ENCODE measurements around the gene CLSTN3.

- no peak for TF ChIP-seq RAD21 (IDR thresholded peaks at IDR 0.05; ENCODE audit: low read depth)
- TF ChIP-seq MAX (IDR thresholded peaks at IDR 0.05) = no peak
- TF ChIP-seq, protein P1, sequence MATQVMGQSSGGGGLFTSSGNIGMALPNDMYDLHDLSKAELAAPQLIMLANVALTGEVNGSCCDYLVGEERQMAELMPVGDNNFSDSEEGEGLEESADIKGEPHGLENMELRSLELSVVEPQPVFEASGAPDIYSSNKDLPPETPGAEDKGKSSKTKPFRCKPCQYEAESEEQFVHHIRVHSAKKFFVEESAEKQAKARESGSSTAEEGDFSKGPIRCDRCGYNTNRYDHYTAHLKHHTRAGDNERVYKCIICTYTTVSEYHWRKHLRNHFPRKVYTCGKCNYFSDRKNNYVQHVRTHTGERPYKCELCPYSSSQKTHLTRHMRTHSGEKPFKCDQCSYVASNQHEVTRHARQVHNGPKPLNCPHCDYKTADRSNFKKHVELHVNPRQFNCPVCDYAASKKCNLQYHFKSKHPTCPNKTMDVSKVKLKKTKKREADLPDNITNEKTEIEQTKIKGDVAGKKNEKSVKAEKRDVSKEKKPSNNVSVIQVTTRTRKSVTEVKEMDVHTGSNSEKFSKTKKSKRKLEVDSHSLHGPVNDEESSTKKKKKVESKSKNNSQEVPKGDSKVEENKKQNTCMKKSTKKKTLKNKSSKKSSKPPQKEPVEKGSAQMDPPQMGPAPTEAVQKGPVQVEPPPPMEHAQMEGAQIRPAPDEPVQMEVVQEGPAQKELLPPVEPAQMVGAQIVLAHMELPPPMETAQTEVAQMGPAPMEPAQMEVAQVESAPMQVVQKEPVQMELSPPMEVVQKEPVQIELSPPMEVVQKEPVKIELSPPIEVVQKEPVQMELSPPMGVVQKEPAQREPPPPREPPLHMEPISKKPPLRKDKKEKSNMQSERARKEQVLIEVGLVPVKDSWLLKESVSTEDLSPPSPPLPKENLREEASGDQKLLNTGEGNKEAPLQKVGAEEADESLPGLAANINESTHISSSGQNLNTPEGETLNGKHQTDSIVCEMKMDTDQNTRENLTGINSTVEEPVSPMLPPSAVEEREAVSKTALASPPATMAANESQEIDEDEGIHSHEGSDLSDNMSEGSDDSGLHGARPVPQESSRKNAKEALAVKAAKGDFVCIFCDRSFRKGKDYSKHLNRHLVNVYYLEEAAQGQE (IDR thresholded peaks at IDR 0.05; ENCODE audit: low read depth) = no peak
- TF ChIP-seq EP300 (IDR thresholded peaks at IDR 0.05; ENCODE audit: borderline replicate concordance) = no peak
- TF ChIP-seq CEBPB (IDR thresholded peaks at IDR 0.05) = no peak
- TF ChIP-seq YY1 (IDR thresholded peaks at IDR 0.05; ENCODE audit: low read depth) = no peak
- TF ChIP-seq, protein P2, sequence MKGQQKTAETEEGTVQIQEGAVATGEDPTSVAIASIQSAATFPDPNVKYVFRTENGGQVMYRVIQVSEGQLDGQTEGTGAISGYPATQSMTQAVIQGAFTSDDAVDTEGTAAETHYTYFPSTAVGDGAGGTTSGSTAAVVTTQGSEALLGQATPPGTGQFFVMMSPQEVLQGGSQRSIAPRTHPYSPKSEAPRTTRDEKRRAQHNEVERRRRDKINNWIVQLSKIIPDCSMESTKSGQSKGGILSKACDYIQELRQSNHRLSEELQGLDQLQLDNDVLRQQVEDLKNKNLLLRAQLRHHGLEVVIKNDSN (IDR thresholded peaks at IDR 0.05) = no peak
- no peak for TF ChIP-seq FOXM1 (IDR thresholded peaks at IDR 0.05; ENCODE audit: borderline replicate concordance, low read depth)
Observed at GRCh38 chr12:7109572-7109920, 20.6 kb upstream of the CLSTN3 start.
